ENCODE data around the gene TAL2. TPM values are rescaled to one million over a fixed set of nuclear protein-coding genes. Genes with fewer than 3 reads are reported as not detected.

The TAL2 gene
- total and polyA plus RNA-seq, 9 of the 15 experiments (the other 6 are each of a cell fraction or from before 2014, with no cell fraction given), result 0.21 to 3.7 (median 1.1) TPM; not detected in 1

- in situ Hi-C loops (cut with MboI), result no loop called here
- FAIRE-seq (no peak), ATAC-seq (no peak), DNase-seq (ENCODE audit: extremely low read depth in 1 of 4, low spot score in 3 of 4) (no peak)
- no peak overlapping the region for H3K9ac ChIP-seq (ENCODE audit: insufficient read depth in 1 of 2, low read depth in 2 of 2, low read length in 2 of 2)
- no TSS peak for BruUV-seq (replicated peaks)
- POLR2A ChIA-PET, result interaction anchor here (0.6 kb wide), 1 partner anchor 116 kb away, joined by 3 read pairs; no protein-coding TSS in a partner anchor
- peaks cover 31% of the 10 kb centered on the region for H3K79me2 ChIP-seq (ENCODE audit: control insufficient read depth, insufficient read depth, low read length)
- CTCF ChIA-PET (ENCODE audit: low intra/inter-chr PET ratio), result no interaction called here
- no peaks in the 10 kb centered on the region for H4K20me1 ChIP-seq (replicated peaks; ENCODE audit: control insufficient read depth, insufficient read depth, low read length)
- no peak overlapping the region for H3K4me2 ChIP-seq (ENCODE audit: insufficient read depth, low read length)
- no peaks in the 10 kb centered on the region for H3K9me3 ChIP-seq (replicated peaks; ENCODE audit: control insufficient read depth, insufficient read depth, low read depth, low read length)
- H3K36me3 ChIP-seq (ENCODE audit: control insufficient read depth, insufficient read depth, low read length), result peaks cover 30% of the 10 kb centered on the region
- H3K4me3 ChIP-seq, result no peak overlapping the region
- no peak for TF ChIP-seq POLR2AphosphoS2 (IDR thresholded peaks at IDR 0.05; ENCODE audit: low read length)
- TF ChIP-seq ZC3H8 (IDR thresholded peaks at IDR 0.05), result no peak
- no peak for TF ChIP-seq MYC (IDR thresholded peaks at IDR 0.05; ENCODE audit: low read depth, low read length)
- no peak for TF ChIP-seq MYC (CRISPR knock-in tag; IDR thresholded peaks at IDR 0.05; ENCODE audit: borderline replicate concordance, low read depth)
- TF ChIP-seq PTTG1 (tag; IDR thresholded peaks at IDR 0.05; ENCODE audit: low read depth), result no peak
- no peak for TF ChIP-seq CBX2 (IDR thresholded peaks at IDR 0.05; ENCODE audit: insufficient read depth, low read length, poor library complexity, severe bottlenecking)
- TF ChIP-seq ZBTB26 (CRISPR knock-in tag; IDR thresholded peaks at IDR 0.05), result no peak
- no peak for TF ChIP-seq PATZ1 (CRISPR knock-in tag; IDR thresholded peaks at IDR 0.05; ENCODE audit: borderline replicate concordance)
- no peak for TF ChIP-seq MTA3 (IDR thresholded peaks at IDR 0.05; ENCODE audit: borderline replicate concordance)
- TF ChIP-seq MAFG (tag; conservative IDR thresholded peaks at IDR 0.05), result no peak
- TF ChIP-seq CCAR2 (IDR thresholded peaks at IDR 0.05; ENCODE audit: low read depth, low read length), result no peak
- TF ChIP-seq USF2 (CRISPR knock-in tag; IDR thresholded peaks at IDR 0.05), result no peak
- no peak for TF ChIP-seq CLOCK (CRISPR knock-in tag; IDR thresholded peaks at IDR 0.05; ENCODE audit: borderline replicate concordance)
- TF ChIP-seq KDM1A (IDR thresholded peaks at IDR 0.05), result no peak
- TF ChIP-seq CHD4 (IDR thresholded peaks at IDR 0.05; ENCODE audit: insufficient read depth, insufficient replicate concordance, low read depth, low read length, poor library complexity, severe bottlenecking), result no peak
- TF ChIP-seq SRSF9 (IDR thresholded peaks at IDR 0.05; ENCODE audit: borderline replicate concordance, low read depth, low read length), result no peak
- no peak overlapping the region for H3K27ac ChIP-seq (ENCODE audit: extremely low read depth, low read depth, low read length)
- H3K4me1 ChIP-seq (replicated peaks in 1 of 2; ENCODE audit: control insufficient read depth in 2 of 2, insufficient read depth in 2 of 2, low read length in 2 of 2), result peaks cover 2 to 3% of the 10 kb centered on the region in 2 experiments; a peak in 3 of 5 replicates
- intact Hi-C loops (cut with micrococcal nuclease), result no loop called here
- no peaks in the 10 kb centered on the region for H3K9me1 ChIP-seq (ENCODE audit: control insufficient read depth, insufficient read depth, low read length)
- 94% methylated on average over 8 of the region's 8 CpGs for WGBS (ENCODE audit: insufficient coverage, low coverage, missing lambda C conversion rate)
- H3K27me3 ChIP-seq (ENCODE audit: control insufficient read depth in 2 of 2, insufficient read depth in 2 of 2, low read length in 2 of 2), result no peaks in the 10 kb centered on the region
- no peak overlapping the region for H2AFZ ChIP-seq (ENCODE audit: low read depth, low read length)
Measured at GRCh38 chr9:105706156-105706555, 43.9 kb downstream of the TAL2 start.

All from K562 (cell line).